ENCODE measurements around the gene KANSL1. TPM values are rescaled to one million over a fixed set of nuclear protein-coding genes. Genes with fewer than 3 reads are reported as not detected.
"Not testable (repeated sequence)": the region's sequence is repeated elsewhere in the genome, so short reads cannot be mapped to it uniquely, and the experiment has no call there.

The KANSL1 gene
- total RNA-seq, 1 donor from 2014 or later: 106 TPM

- H3K27me3 ChIP-seq (ENCODE audit: control insufficient read depth, insufficient read depth, low read length): no peaks in the 10 kb centered on the region
- FAIRE-seq (no peak), DNase-seq (ENCODE audit: low read depth) (no peak)
- H3K4me3 ChIP-seq (ENCODE audit: low read depth, low read length): no peak overlapping the region
- no peak for TF ChIP-seq CTCF (IDR thresholded peaks at IDR 0.05; ENCODE audit: insufficient read depth, low read length, severe bottlenecking)
- H3K36me3 ChIP-seq (ENCODE audit: control insufficient read depth, insufficient read depth, low read length): no peaks in the 10 kb centered on the region
Measured at GRCh38 chr17:46108550-46109110, 84.6 kb downstream of the KANSL1 start.

GRCh38 chr17:46108120-46108519, 85.1 kb downstream of the KANSL1 start:
- Histone ChIP-seq H3K4me3 (ENCODE audit: low read depth, low read length) (no peak overlapping the region), H3K36me3 (ENCODE audit: control insufficient read depth, insufficient read depth, low read length) (no peaks in the 10 kb centered on the region), H3K27me3 (ENCODE audit: control insufficient read depth, insufficient read depth, low read length) (no peaks in the 10 kb centered on the region)
- no peak for TF ChIP-seq CTCF (IDR thresholded peaks at IDR 0.05; ENCODE audit: insufficient read depth, low read length, severe bottlenecking)
- FAIRE-seq (no peak), DNase-seq (ENCODE audit: low read depth) (no peak)

GRCh38 chr17:46106966-46107644, 86.1 kb downstream of the KANSL1 start:
- Histone ChIP-seq H3K4me3 (ENCODE audit: low read depth, low read length) (no peak overlapping the region), H3K27me3 (ENCODE audit: control insufficient read depth, insufficient read depth, low read length) (no peaks in the 10 kb centered on the region), H3K36me3 (ENCODE audit: control insufficient read depth, insufficient read depth, low read length) (no peaks in the 10 kb centered on the region)
- no peak for TF ChIP-seq CTCF (IDR thresholded peaks at IDR 0.05; ENCODE audit: insufficient read depth, low read length, severe bottlenecking)
- DNase-seq (ENCODE audit: low read depth): no peak
- no peak for FAIRE-seq

- not testable (repeated sequence) for DNase-seq (ENCODE audit: low read depth); FAIRE-seq; H3K36me3 ChIP-seq (ENCODE audit: control insufficient read depth, insufficient read depth, low read length); H3K4me3 ChIP-seq (ENCODE audit: low read depth, low read length); H3K27me3 ChIP-seq (ENCODE audit: control insufficient read depth, insufficient read depth, low read length)
Measured at GRCh38 chr17:46102806-46103205, 90.4 kb downstream of the KANSL1 start.

GRCh38 chr17:46101785-46102617, 91.2 kb downstream of the KANSL1 start:
- FAIRE-seq; H3K27me3 ChIP-seq (ENCODE audit: control insufficient read depth, insufficient read depth, low read length); DNase-seq (ENCODE audit: low read depth): not testable (repeated sequence)

GRCh38 chr17:46100590-46100989, 92.6 kb downstream of the KANSL1 start:
- H3K36me3 ChIP-seq (ENCODE audit: control insufficient read depth, insufficient read depth, low read length): no peaks in the 10 kb centered on the region
- no peaks in the 10 kb centered on the region for H3K27me3 ChIP-seq (ENCODE audit: control insufficient read depth, insufficient read depth, low read length)
- no peak overlapping the region for H3K4me3 ChIP-seq (ENCODE audit: low read depth, low read length)
- FAIRE-seq: no peak
- DNase-seq (ENCODE audit: low read depth): no peak
- TF ChIP-seq CTCF (IDR thresholded peaks at IDR 0.05; ENCODE audit: insufficient read depth, low read length, severe bottlenecking): no peak

More at GRCh38 chr17:46101785-46102617, 91.2 kb downstream of the KANSL1 start:
- not testable (repeated sequence) for H3K36me3 ChIP-seq (ENCODE audit: control insufficient read depth, insufficient read depth, low read length); H3K4me3 ChIP-seq (ENCODE audit: low read depth, low read length)
